Cerebellar nuclear complex (tissue), 1 donor: ENCODE data around the gene ARHGAP40.

Source experiments
- DNase-seq, 2 experiments: peaks; one replicate each; lab custom pipeline; 2025; lab: John Stamatoyannopoulos, UW

ARHGAP40 gene

DNA sequence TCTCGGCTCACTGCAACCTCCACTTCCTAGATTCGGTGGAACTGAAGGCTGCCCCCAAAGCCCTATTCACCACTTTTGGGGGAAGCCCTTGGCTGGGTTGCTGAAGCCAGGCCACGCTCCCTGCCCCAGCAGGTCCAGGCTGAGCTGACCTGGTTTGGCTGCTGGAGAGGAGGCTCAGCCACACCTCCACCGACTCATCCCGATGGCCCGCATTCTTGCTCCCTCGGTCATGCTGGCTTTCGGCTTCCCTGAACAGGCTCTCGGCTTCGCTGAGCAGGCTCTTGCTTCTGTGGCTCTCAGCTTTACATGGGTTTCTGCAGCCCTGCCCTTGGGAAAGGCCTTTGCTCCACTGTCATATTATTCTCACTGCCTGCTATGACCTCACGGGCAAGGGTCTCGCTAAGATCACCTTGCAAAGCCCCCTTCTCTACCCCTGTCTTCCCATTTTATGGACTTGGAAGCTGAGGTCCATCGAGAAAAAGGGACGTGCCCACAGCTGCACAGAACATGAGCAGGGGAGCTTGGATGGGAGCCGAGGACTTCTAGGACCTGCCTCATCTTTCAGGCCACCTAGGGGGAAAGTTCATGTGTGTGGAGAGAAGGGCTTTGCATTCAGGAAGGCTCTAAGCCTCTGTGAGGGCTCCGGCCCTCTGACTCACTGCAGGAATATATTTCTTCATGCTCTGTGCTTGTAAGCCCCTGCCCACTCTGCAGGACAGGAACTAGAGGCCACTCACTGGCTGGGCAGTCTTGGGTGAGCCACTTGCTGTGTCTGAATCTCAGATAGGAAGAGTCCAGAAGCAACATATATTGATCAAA lies 15.6 kb downstream of the ARHGAP40 start:
- no peak for DNase-seq

DNA sequence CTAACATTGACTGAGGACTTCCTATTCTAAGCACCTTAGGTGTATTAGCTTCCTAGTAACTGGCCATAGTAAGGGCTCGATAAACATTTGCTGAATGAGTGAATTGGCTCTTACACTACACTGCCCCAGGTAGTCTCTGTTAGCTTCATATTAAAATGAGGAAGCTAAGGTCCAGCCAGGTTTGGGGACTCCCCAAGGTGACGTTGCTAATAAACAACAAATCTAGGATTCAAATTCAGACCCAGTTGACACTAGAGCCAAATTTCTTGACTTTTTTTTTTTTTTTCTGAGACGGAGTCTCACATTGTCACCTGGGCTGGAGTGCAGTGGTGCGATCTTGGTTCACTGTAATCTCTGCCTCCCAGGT lies 16.2 kb downstream of the ARHGAP40 start:
- DNase-seq: no peak

GRCh38 chr20:38620441-38620840 lies 18.8 kb downstream of the ARHGAP40 start:
- DNase-seq: peak in 1 of 2 experiments; percentile 22

DNA sequence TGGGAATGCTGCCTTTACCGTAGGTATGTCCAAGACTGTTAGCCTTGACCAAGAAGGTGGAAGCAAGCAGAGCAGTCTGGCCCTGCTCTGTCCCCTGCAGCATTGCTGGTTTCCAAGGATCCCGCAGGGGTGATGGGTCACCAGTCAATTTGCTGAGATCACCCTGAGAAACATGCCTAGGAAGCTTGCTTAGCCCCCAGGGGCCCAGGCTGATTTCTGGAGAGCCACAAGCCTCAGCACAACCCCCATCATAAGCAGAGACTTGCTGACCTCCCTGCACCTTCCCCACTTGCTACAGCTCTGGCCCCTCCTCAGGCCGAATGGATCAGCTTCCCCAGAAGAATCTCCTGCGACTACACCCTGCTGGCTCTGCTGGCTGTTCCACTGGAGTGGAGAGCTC lies 21.5 kb downstream of the ARHGAP40 start:
- DNase-seq: no peak

DNA sequence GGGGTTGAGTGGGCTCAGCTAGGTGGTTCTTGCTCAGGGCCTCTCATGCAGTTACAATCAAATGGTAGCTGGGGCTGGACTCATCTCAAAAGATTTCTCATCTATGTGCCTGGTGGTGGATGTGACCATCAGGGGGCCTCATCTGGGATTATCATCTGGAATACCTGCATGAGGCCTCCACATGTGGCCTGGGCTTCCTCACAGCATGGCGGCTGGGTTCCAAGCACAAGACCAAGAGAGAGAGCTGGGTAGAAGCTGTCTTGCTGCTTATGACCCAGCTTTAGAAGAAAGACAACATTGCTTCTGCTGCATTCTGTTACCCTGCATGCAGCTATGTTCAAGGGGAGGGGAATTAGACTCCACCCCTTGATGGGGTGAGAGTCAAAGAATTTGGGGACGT lies 22.5 kb downstream of the ARHGAP40 start:
- no peak for DNase-seq

- no peak for DNase-seq
Observed at GRCh38 chr20:38625896-38626295, 24.3 kb downstream of the ARHGAP40 start.

DNA sequence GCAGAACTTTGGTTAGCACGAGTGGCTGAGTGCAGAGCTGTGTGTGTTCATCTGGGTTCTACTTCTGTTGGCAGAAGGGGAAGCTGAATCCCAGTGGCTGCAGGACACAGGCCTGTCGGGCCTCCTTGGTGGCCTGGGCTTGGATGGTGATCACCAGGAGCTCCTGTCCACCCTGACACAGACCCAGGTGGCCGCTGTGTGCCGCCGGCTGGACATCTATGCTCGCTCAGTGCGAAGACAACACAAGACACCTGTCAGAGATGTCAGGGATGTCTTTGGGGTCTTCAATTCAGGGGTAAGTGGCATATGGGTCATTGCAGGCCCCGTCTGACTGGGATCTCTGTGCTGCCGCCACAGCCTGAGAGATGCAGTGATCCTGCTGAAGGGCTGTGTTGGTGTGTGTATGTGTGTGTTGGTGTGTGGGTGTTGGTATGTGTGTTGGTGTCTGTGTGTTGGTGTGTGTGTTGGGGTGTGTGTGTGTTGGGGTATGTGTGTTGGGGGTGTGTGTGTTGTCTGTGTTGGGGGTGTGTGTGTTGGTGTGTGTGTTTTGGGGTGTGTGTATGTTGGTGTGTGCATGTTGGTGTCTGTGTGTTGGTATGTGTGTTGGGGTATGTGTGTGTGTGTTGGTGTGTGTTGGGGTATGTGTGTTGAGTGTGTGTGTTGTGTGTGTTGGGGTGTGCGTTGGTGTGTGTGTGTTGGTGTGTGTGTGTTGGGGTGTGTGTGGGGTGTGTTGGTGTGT lies 25.5 kb downstream of the ARHGAP40 start:
- DNase-seq: no peak

DNA sequence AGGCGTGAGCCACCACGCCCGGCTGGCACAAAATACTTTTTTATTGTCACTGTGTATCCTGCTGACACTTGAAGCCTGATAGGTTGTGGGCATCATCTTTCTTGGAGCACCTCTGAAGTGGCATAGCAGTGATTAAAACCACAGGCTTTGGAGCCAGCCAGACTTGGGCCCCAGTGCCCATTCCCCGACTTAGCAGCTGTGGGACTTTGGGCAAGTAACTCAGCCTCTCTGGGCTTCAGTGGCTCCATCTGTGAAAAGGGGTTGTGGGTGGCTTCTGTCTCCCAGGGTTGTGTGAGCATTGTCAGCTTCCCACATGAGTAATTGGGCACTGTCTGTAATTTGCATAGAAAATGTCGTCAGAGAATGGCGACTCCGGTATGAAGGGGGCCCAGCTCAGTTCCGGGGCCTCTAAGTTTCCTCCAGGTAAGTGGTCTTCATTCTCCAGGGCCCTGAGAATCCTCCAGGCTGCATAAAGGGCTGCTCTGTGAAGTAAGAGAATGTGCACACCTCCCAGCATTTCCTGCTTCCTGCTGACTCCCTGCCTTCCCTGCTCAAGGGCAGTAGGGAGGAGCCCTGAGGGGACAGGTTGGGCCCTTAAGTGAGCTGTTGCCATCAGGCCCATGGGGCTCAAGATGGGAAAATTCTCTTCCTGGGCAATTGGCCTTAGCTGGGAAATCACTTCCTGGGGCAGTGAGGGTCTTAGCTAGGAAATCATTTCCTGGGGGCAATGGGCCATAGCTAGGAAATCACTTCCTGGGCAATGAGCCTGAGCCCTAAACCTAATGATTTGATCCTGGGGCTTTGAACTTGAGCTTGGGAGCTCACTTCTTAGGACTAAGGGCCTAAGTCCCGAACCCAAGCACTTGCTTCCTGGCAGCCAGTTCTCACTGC lies 27.2 kb downstream of the ARHGAP40 start:
- DNase-seq: no peak

DNA sequence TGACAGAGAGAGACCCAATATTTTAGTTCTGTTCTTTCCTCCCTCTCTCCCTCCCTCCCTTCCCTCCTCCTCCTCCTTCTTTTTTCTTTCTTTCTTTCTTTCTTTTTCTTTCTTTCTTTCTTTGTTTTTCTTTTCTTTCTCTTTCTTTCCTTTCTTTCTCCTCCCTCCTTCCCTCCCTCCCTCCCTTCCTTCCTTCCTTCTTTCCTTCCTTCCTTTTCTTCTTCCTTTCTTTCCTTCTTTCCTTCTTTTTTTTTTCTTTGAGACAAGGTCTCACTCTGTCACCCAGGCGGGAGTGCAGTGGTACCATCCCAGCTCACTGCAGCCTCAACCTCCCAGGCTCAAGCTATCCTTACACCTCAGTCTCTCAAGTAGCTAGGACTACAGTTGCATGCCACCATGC lies 28.4 kb downstream of the ARHGAP40 start:
- no peak for DNase-seq

- no peak for DNase-seq
Observed at GRCh38 chr20:38630727-38631126, 29.1 kb downstream of the ARHGAP40 start.

GRCh38 chr20:38631155-38632022 lies 29.8 kb downstream of the ARHGAP40 start:
- DNase-seq: no peak

DNA sequence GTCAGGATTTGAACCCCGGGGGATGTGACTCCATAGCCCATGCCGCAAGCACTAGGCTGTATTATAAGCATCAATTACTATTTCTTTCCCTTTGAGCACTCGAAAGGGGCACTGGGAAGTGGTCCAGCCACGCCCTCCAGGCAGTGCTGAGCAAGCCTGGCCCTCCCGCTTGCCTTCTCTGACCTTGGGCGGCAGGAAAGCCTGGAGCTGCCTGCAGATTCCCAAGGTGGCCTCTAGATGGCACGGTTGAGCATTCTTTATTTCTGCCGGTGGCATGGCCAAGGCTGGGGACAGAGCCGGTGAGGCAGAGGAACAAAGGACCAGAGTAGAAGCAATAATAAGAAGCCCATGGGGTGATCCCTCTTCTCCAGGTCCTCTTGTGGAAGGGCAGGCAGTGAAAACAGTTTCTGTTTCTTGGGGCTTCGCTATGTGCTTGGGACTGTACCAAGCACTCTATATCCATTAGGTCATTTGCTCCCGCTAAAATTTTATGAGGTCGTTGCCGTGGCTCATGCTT lies 32.0 kb downstream of the ARHGAP40 start:
- DNase-seq: no peak

GRCh38 chr20:38635721-38636288 lies 34.2 kb downstream of the ARHGAP40 start:
- DNase-seq: no peak

DNA sequence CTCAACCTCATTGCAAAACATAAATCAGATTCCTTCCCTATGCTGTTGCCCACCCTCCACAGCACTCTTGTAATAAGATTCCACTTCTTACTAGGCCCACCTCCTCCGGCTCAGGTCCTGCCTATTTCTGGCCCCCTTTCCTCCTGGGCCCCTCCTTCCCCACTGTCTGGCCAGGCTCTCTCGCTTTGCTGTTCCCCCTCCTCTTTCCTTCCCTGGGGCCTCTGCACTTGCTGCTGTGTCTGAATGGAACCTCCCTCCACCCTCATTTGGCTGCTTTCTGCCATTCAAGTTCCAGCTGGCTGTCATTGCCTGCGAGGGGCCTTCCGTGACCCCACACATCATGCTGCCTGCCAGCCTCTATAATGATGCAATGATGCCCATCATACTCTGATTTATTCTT lies 38.9 kb downstream of the ARHGAP40 start:
- no peak for DNase-seq

- DNase-seq: no peak
Observed at GRCh38 chr20:38642498-38642897, 40.9 kb downstream of the ARHGAP40 start.

DNA sequence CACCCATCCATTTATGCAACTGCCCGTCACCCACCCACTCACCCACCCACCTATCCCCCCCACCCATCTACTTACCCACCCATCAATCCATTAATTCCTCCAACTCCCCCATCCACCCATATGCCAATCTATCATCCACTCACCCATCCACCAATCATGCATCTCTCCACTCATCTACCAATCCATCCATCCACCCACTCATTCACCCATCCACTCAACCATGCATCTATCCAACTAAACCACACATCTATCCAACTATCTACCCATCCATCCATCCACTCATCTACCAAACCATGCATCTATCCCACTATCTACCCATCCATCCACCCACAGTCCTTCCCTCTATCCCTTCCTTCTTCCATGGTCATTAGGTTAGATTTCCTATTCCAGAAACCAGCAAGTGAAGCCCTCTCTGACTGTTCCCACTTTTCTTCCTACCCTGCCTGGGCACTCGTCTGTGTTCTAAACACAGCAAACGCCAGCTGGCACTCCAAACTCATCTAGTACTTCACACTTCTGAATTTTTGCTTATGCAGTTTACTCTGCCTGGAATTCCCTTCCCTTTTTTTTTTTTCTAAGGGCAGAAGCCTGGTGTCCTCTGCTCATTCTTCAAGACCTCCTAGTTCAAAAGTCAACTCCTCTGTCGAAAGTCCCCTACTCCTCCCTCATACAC lies 43.1 kb downstream of the ARHGAP40 start:
- no peak for DNase-seq

- no peak for DNase-seq
Observed at GRCh38 chr20:38645351-38645750, 43.7 kb downstream of the ARHGAP40 start.

DNA sequence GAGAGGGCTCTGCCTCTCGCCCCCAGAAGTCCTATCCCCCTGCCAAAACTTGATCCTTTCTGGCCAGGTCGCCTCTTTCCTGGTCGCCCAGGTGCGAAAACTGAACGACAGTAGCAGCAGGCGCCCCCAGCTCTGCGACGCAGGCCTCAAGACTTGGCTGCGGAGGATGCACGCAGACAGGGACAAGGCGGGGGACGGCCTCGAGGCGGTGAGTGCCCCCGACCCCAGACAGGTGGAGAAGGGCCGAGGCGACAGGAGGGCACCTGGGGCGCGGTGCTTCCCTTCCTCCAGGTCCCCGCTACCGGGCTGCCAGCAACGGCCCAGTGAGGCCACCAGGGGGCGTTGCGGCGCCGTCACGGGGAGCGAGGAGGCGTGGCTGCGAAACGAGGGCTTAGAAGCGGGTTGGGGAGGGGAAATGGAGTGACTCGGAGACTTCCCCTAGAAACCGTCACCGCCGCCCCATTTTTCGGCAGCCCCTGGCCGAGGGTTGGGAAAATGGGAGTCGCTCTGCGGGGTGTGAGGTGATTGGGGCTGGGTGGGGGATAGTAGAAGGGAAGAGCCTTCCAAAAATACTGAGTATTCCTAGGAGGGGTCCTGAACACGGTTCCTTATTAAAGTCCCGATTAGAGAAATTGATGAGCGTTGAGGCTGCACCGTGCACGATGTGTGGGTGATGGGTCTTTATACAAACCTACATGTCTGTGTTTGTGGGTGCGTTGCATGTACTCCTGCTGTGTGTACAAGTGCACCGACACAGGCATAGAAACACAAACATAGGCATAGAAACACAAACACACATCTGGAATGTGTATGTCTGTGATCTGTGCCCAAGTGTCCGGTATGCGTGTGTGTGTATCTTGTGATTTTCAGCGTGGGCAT lies 44.6 kb downstream of the ARHGAP40 start:
- DNase-seq: peak in 1 of 2 experiments; percentile 56

DNA sequence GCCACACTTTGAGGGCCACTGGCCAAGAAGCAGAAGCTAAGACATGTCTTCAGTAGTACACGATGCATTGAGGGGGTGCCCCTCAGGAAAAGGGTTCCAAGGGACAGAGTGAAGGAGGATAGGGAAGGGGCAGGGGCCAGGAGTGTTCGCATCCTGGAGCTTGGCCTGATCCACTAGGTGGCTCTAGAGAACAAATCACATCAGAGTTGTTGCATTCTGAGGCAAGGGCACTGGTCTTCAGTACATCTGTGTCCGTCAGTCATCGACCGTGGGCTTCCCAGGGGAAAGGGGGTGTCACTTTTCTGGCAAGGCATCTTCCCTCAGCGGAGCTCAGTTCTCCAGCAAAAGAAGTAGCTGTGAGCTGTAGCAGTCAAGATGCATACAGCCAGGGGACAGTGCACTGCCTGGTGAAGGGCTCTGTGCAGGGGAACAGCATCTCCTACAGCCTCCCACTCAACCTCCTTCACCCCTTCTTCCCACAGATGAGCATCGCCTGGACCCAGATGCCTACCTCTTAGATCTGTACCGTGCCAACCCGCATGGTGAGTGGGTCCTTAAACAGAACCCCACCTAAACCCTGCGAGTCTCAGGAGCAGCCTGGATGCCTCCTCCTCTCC lies 47.8 kb downstream of the ARHGAP40 start:
- DNase-seq: no peak
